Right lobe of liver (tissue), 6 donors: ENCODE results near the gene DEF6. TPM values are rescaled to one million over a fixed set of nuclear protein-coding genes. Genes with fewer than 3 reads are reported as not detected.
"Not testable (repeated sequence)": the region's sequence is repeated elsewhere in the genome, so short reads cannot be mapped to it uniquely, and the experiment has no call there.

Experiments
- ATAC-seq, 4 donors: fragments of 200-7000 bp; cut with Tn5 transposase; one replicate each; pipeline ENCODE4 v1.9.1; 2020; ENCODE audit warnings: mild to moderate bottlenecking in 4 of 4, moderate library complexity in 4 of 4
- DNase-seq, 3 donors: peaks; one replicate each; pipeline ENCODE4 v3.0.0-alpha.2; 2020
- H3K27ac ChIP-seq, 3 donors: fragments of 200-600 bp; one replicate each; pipeline ENCODE4 v1.8.0; 2022
- H3K27me3 ChIP-seq, 2 donors: fragments of 200-600 bp; one replicate each; pipeline ENCODE4 v1.8.0; 2022
- H3K36me3 ChIP-seq, 4 donors: fragments of 200-600 bp; sonication (generic) in 1 of 4; one replicate each; pipeline versions ENCODE4 v1.5.1 to v1.8.0; 2017 to 2022; ENCODE audit warnings: control low read depth in 1 of 4
- H3K4me1 ChIP-seq, 4 donors: fragments of 200-600 bp; sonication (generic) in 1 of 4; one replicate each; pipeline versions ENCODE4 v1.5.1 to v1.8.0; 2017 to 2022; ENCODE audit warnings: control low read depth in 1 of 4
- H3K4me3 ChIP-seq, 3 donors: fragments of 200-600 bp; one replicate each; pipeline ENCODE4 v1.8.0; 2022
- H3K9me3 ChIP-seq, 4 donors: fragments of 200-600 bp; sonication (generic) in 1 of 4; one replicate each; pipeline versions ENCODE4 v1.5.1 to v1.8.0; 2017 to 2022; ENCODE audit warnings: control low read depth in 1 of 4
- POLR2A ChIP-seq: fragments of 450-650 bp; IDR thresholded peaks from one replicate; pipeline ENCODE4 v1.6.1; 2017; ENCODE audit warnings: antibody characterized with exemption, mild to moderate bottlenecking
- WGBS: methylation state at CpG from one replicate; pipeline ENCODE4 v1.1.6; 2018; ENCODE audit warnings: low coverage, low lambda C conversion rate; ENCODE audit not compliant: insufficient coverage; ENCODE audit errors: missing lambda C conversion rate; 5-methylcytosine and 5-hydroxymethylcytosine counted together
- intact Hi-C, 2 donors: fragments of 100-400 bp; cut with DNase I; formaldehyde crosslinking; loops; one replicate each; pipeline versions ENCODE4 v1.11.2 to v1.14.1; 2022
- total RNA-seq, 6 experiments: library from RNA; depleted of rRNA in 2 of 6; stranded (reverse); fragments of >200 nt in 2 of 6; fragmentation: NEBNext Ultra II Directional in 3 of 6; extraction: Animal tissue kit (Norgen Biotek cat#: 25700) in 3 of 6; gene quantifications; one replicate each; pipeline versions ENCODE4 v1.1.0 to v1.2.4, GENCODE V29; 2016 to 2023
- TF ChIP-seq, protein P1 (sequence below), 4 donors: fragments of 200-600 bp in 3 of 4; fragments of 450-650 bp in 1 of 4; IDR thresholded peaks; one replicate each; pipeline versions ENCODE4 v1.5.1 to v1.8.0; 2016 to 2022; ENCODE audit warnings: antibody characterized with exemption in 4 of 4, mild to moderate bottlenecking in 2 of 4
- donor health status: DM: no; HTN: yes; CAD: no.
- donor health status: DM: no; HTN: no; CAD: no.
- donor health status: DM: no; HTN: no; CAD: no.
- donor health status: DM: no; HTN: yes; CAD: no.
- donor health status: DM: no; HTN: yes; CAD: no.

The DEF6 gene
- total RNA-seq, 6 experiments from 2014 or later: 1.1 to 3.6 (median 1.5) TPM

DNA sequence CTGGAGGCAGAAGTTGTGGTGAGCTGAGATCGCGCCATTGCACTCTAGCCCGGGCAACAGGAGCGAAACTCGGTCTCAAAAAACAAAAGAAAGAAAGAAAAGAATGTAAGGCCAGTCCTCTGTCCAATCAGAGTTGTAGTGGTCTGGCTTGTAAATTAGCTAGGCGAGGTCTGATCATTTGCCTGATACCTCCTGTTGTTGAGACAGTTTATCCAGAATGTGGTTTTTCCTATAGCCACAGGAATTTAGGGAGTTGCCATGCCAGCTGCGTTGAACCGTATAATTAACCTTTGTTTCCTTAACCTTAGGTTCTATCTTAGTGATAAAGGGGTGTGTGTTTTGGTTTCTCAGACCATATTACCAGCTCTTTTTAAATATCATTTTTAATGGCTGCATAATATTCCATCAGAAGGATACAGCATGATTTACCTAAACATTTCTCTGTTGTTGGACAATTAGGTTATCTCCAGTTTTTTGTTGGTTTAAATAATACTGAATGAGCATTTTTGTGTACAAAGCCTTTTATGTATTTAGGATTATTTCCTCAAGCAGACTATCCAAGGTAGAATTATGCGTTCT, 33.0 kb downstream of the DEF6 start:
- ATAC-seq (no peak), DNase-seq (no peak)
- Histone ChIP-seq H3K27ac (no peak overlapping the region), H3K4me3 (no peak overlapping the region), H3K36me3 (no peaks in the 10 kb centered on the region), H3K4me1 (peaks cover 0 to 6% (median 0%) of the 10 kb centered on the region in 4 donors), H3K27me3 (no peaks in the 10 kb centered on the region), H3K9me3 (no peaks in the 10 kb centered on the region)
- intact Hi-C loops: no loop called here
- WGBS: 95% methylated on average over 7 of the region's 9 CpGs
- no peak for TF ChIP-seq POLR2A

DNA sequence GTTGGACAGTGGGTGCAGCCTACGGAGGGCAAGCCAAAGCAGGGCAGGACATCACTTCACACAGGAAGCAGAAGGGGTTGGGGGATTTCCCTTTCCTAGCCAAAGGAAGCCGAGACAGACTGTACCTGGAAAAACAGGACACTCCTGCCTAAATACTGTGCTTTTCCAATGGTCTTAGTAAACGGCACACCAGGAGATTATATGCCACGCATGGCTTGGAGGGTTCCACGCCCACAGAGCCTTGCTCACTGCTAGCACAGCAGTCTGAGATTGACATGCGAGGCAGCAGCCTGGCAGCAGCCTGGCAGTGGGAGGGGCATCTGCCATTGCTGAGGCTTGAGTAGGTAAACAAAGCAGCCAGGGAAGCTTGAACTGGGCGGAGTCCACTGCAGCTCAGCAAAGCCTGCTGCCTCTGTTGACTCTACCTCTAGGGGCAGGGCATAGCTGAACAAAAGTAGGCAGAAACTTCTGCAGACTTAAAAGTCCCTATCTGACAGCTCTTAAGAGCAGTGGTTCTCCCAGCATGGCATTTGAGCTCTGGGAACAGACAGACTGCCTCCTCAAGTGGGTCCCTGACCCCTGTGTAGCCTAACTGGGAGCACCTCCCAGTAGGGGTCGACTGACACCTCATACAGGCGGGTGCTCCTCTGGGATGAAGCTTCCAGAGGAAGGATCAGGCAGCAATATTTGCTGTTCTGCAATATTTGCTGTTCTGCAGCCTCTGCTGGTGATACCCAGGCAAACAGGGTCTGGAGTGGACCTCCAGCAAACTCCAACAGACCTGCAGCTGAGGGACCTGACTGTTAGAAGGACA, 34.7 kb downstream of the DEF6 start:
- 36% methylated on average over 4 of the region's 9 CpGs for WGBS
- intact Hi-C loops: not testable (repeated sequence)
- peak; percentile 86 to 93 (median 93) for DNase-seq

DNA sequence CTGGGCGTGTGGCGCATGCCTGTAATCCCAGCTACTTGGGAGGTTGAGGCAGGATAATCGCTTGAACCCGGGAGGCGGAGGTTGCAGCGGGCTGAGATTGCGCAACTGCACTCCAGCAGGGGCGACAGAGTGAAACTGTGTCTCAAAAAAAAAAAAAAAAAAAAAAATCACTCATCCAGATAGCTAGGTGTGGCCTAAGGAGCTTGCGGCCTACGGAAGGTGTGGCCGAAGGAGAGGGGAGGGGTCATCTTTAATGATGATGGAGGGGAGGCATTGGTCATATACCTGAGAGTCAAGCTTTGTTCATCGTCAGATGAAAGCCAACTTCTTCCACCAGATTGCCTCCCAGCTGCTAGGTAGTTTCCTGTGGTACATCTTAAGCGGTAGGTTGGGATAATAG, 43.9 kb downstream of the DEF6 start:
- H3K4me1 ChIP-seq: peaks cover 0 to 16% (median 6%) of the 10 kb centered on the region in 4 donors
- no peaks in the 10 kb centered on the region for H3K27me3 ChIP-seq
- no peak overlapping the region for H3K4me3 ChIP-seq
- H3K9me3 ChIP-seq: no peaks in the 10 kb centered on the region
- H3K36me3 ChIP-seq: peaks cover 0 to 2% (median 0%) of the 10 kb centered on the region in 4 donors
- no peak overlapping the region for H3K27ac ChIP-seq
- ATAC-seq (no peak), DNase-seq (no peak)
- 73% methylated on average over 13 of the region's 13 CpGs for WGBS
- intact Hi-C loops: loop anchor here (5.0 kb wide), 2 partner anchors 106 to 111 kb away; partner anchors contain the start of gene FANCE (in 1 of the 2)
- no peak for TF ChIP-seq POLR2A
- TF ChIP-seq, protein P1, sequence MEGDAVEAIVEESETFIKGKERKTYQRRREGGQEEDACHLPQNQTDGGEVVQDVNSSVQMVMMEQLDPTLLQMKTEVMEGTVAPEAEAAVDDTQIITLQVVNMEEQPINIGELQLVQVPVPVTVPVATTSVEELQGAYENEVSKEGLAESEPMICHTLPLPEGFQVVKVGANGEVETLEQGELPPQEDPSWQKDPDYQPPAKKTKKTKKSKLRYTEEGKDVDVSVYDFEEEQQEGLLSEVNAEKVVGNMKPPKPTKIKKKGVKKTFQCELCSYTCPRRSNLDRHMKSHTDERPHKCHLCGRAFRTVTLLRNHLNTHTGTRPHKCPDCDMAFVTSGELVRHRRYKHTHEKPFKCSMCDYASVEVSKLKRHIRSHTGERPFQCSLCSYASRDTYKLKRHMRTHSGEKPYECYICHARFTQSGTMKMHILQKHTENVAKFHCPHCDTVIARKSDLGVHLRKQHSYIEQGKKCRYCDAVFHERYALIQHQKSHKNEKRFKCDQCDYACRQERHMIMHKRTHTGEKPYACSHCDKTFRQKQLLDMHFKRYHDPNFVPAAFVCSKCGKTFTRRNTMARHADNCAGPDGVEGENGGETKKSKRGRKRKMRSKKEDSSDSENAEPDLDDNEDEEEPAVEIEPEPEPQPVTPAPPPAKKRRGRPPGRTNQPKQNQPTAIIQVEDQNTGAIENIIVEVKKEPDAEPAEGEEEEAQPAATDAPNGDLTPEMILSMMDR (IDR thresholded peaks at IDR 0.05): no peak

More for the DNA sequence above, 34.7 kb downstream of the DEF6 start:
- H3K9me3 ChIP-seq, H3K36me3 ChIP-seq, H3K27me3 ChIP-seq, H3K4me3 ChIP-seq, H3K27ac ChIP-seq, H3K4me1 ChIP-seq: not testable (repeated sequence)
- TF ChIP-seq, protein P1 (IDR thresholded peaks at IDR 0.05): peak; percentile 35 to 53 (median 46)
- ATAC-seq: peak; percentile 95 to 98 (median 96)

DNA sequence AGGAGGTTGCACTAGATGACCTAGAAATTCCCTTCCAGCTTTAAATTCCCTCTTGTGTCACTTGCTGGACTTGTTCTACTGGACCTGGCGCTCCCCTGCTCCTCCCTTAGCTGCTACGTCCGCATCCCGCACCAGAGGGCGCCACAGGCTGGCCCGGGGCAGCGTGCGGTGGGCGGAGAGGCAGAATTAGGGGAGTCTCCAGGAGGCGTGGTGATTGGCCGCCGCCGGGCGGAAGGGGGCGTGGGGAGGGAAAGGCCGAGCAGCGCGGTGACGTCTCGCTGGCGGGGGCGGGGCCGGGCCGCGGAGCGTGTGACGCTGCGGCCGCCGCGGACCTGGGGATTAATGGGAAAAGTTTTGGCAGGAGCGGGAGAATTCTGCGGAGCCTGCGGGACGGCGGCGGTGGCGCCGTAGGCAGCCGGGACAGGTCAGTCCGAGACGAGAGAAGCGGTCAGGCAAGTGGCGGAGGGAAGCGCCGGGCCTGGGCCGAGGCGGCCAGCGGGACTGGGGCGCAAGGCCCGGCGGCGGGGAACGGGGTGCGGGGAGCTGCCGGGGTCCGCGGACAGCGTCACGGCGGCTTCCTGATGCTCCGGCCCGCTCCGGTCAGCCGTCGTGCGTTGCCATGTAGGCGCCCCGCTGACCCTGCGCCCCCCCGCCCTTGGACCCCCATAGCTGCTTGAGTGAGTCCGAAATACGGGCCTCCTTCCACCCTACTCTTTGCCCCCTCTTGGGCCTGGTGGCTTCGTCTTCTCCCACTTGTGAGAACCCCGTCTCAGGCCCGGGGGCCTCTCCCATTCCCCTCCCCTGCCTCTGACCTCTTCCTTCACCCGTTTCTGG, 44.9 kb downstream of the DEF6 start, which contains the start of gene PPARD:
TSS of gene PPARD (plus strand) at position 301 of the 834 bp plus-strand sequence. CDS start 68,530 bp downstream, outside the sequence.
- Histone ChIP-seq H3K27ac (peak within 1 kb of the TSS; percentile 84 to 95 (median 85)), H3K27me3 (no peaks in the 10 kb centered on the region), H3K4me3 (peak within 1 kb of the TSS; percentile 88 to 94 (median 92)), H3K4me1 (peaks cover 0 to 16% (median 6%) of the 10 kb centered on the region in 4 donors), H3K9me3 (no peaks in the 10 kb centered on the region), H3K36me3 (peaks cover 0 to 12% (median 0%) of the 10 kb centered on the region in 4 donors)
- intact Hi-C loops: loop anchor here (5.0 kb wide), 2 partner anchors 105 to 110 kb away; partner anchors contain the start of gene FANCE (in 1 of the 2)
- peak; percentile 98 to 100 (median 99) for ATAC-seq
- TF ChIP-seq, protein P1 (IDR thresholded peaks at IDR 0.05): peak; percentile 98 to 100 (median 99)
- TF ChIP-seq POLR2A: peak; percentile 93
- peak; percentile 99 for DNase-seq
- 1% methylated on average over 38 of the region's 77 CpGs for WGBS
